HG02623 (cell line): ENCODE data around the gene TVP23C.

Experiments
- ATAC-seq: cut with Tn5 transposase; IDR thresholded peaks from one replicate; pipeline ENCODE4 v1.9.1; 2021; ENCODE audit warnings: moderate library complexity; ENCODE audit not compliant: unreplicated experiment

The TVP23C gene

DNA sequence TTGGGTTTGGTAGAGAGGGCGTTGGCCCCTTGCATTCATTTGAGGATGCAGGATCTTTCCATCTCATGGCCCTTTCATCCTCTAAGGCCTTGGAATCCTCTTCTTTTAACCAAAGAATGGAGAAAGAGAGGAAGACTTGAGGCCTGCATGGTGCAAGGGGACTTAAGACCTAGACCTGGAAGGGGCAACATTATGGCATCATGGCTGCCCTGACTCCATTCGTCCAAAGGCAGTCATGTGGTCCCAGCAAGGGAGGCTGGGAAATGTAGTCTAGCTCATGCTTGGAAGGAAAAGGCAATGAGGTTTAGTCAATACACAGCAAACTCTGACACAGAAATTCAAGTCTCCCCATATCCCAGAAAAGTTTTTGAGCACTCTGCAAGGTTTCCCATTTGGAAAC lies 65.2 kb downstream of the TVP23C start:
- ATAC-seq, result no peak

DNA sequence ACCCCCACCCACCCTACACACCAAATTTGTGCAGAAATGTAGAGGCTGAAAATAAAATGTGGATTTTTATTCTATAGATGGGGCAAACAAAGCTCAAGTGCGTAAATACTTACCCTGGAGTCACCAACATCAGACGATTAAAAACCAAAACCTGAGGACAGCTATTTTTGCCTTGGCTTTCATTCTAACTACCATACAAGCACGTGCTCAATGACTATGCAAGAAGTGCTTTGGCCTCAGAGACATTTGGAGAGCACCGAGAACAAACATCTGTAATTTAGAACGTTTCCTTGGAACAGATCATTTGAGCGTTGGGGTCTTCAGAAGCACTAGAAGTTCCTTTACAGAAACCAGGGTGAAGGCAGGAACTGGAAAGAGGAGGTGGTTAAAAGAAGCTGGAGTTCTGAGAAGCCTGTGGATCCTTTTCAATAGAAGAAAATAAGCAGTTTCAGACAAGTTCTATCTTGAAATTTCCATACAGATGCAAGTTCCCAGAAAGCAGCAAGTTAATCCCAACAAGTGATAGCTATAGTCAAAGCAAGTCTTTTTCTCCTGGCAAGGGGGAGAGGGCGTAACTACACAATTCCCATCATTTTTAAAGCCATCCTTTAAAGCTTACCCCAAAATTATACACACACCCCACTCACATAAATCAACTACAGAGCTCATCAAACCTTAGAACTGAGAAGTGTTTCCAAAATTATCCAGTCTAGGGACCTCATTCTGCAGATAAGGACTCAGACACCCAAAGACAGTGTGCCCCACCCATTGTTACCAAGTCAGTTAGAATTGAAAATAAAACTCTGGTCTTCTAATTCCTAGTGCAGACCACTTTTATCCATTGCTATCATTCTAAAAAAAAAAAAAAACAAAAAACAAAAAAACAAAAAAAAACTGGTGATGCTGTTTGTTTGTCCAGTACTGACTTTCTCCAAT lies 66.3 kb downstream of the TVP23C start:
- ATAC-seq, result no peak

DNA sequence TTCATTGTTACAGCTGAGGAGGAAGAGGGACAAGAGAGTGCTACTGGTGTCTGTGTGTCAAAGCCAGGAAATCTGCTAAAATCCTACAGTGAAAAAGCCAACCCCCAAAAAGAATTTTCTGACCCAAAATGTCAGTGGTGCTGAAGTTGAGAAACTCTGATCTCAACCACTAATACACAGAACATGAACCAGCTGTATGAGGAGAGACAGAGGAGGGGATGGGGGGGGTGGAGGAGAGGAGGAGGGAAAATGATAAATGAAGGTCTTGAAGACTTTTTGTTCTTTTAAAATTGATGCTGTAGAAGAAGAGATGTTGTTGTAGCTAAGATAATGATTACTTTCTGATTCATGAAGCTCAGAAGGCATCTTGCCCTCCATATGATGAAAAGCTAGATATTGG lies 68.5 kb downstream of the TVP23C start:
- no peak for ATAC-seq

DNA sequence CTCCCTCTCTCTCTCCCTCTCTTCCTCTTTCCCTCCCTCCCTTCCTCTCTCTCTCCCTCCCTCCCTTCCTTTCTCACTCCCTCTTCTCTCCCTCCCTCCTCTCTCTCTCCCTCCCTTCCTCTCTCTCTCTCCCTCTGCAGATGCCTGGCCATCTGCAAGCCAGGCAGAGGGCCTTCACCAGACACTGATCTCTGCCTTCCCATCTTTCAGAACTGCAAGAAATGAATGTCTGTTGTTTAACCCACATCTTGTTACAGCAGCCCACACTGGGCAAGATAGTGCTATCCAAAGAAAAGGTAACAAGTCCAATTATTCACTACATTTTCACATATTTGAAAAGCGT lies 69.6 kb downstream of the TVP23C start:
- ATAC-seq, result no peak

DNA sequence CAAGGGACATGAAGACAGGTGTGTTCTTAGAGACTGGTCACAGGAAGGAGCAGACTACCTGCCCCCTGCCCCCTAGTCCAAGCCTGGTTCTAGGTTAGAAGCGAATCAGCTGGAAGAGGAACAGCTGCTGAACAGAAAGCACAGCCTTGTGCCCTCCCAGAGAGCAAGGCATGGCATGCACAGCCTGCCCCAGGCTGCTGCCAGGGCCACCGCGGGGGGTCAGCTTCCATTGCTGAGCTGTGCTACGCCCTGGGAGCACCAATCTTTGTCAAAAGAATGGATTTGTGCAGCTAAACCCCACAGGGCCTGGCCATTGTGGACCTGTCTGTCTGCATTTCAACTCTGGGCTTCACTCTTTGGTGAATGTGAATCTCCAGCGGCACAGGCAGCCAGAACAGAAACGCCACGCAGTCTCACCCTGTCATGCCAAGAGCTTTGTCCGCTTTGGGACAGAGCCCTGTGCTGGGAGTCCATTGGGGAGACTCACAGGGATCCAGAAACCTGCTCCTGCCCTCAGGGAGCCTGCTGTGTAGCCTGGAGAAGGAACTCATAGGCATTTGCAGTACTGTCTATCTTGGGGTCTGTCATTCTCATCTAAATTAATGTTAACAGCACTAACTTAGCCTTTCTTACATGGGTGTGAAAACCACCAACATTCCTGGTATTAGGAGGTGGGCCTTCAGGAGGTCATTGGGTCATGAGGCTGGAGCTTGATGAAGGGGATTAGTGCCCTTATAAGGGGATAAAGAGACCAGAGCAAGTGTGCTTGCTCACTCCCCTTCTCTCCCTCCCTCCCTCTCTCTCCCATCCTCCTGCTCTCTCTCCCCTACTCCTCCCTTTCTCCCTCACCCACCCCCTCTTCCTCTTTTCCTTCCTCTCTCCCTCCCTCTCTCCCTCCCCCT lies 70.2 kb downstream of the TVP23C start:
- ATAC-seq, result no peak

DNA sequence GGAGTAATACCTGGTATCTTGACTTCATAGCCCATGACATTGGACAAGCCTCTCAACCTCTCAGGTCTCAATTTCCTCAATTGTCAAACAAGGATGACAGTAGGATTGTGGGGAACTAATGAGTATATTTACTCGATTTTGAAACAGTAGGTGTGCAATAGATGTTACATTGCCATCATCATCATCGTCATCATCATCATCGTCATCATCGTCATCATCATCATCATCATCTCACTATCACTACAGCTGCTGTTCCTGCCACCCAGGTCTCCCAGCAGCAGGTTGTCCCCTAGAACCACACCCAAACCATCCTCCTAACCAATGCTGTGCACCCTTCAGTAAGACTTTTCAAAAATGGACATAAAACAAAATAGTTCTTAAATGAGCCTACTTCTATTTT lies 71.1 kb downstream of the TVP23C start:
- no peak for ATAC-seq

DNA sequence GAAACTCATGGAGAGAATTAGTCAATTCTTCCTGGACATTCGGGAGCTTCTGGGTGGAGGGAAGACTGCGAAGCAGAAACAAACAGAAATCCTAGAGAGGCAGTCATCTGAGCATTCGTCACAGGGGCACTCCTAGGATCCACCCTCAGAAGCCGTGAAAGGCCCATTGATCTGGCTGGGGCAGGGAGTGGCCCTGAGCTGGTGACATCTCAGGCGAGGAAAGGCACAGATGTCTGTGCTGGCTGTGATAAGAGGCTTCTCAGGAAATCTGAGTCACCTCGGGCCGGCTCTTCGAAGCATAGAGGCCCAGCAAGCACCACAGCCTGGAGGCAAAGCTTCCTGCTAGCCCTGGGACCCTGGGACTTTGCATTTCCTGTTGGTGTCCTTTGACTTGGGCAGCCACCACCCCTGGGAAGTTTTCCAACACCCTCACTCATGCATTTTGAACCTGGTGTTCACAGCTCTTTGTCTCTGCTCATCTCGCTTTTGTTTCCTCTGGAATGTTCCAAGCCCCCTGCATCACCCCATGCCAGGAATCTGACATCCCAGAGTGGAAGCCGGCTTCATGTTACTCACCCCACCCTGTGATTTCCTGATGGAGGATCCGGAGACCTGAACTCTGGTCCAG lies 72.5 kb downstream of the TVP23C start:
- no peak for ATAC-seq

DNA sequence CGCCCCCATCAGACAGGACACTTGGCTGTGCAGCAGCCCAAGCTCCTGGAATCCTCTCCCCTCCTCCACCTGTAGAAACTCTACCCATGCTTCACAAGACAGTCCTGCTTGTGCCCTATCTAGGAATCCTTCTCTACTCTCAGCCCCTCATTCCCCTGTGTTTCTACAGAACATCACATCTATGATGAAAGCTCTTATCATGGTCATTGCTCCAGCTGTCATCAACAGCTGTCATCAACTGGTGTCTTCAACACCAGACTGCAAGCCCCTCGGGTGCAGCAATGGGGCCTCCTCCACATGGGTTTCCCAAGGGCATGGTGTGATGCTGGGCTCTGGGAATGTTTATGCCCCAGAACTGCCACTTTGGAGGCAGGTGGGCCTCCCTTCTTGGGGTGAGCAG lies 74.7 kb downstream of the TVP23C start:
- no peak for ATAC-seq

DNA sequence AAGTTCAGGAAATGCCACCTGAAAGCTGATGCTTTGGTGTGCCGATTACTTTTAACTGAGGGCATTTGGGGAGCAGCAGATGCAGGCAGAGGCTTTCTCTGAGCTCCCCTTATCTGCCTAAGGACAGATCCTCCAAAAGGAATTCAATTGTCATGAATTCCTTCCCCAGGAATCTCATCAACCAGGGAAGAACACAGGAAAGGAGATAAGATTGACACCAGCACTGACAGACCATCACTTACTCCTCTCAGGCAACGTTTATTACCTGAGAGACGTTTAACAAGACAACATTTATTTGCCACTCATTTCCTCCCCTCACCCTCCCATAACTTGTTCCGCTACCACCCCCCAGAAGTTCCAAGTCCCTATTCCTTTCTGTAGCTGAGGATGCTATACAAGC lies 78.2 kb downstream of the TVP23C start:
- no peak for ATAC-seq

DNA sequence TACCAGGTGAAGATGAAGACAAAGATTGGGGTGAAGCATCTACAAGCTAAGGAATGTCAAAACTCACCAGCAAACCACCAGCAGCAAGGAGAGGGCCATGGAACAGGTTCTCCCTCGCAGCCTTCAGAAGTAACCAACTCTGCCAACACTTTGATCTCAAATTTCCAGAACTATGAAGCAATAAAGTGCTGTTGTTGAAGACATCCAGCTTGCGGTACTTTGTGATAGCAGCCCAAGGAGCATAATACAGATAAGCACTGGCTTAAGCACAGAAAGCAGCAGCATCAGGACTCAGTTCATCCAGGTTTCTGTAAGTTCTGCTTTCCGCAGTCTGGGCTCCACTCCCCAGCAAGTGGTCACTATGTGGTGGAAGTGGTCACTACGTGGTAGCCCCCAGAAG lies 79.9 kb downstream of the TVP23C start:
- ATAC-seq, result no peak

DNA sequence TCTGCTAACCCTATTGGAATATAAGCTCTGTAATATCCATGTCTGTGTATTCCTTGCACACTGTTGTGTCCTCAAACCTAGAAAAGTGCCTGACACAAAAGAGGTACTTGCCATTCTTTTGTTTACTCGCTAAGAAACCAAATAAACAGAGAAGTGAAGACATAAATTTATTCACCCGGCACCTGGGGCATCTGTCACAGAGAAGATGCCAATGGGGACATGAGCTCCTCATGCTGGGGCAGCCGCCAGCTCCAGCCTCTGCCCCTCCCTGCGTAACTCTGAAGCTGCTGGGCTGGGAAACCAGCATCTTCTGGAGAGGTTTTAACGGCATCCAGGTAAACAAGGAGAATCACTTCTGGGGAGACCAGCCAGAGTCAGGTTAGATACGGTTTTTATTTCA lies 80.8 kb downstream of the TVP23C start:
- no peak for ATAC-seq

DNA sequence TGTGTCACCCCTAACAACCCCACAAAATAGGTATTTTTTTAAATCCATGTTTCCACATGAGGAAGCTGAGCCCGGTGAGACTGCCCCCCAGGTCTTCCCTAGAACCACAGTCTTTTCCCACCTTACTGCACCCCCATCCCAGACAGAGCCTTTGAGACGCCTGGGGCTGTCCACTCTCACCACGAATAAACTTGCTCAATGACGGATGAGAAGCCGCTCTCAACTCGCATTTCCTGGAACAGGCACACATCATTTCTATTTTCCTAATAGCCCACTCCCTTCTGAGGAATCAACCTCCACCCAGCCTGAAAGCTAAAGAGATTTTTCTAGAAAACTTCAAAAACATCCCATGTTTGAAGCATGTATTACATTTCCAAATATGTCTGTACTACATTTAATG lies 81.8 kb downstream of the TVP23C start:
- ATAC-seq, result no peak

DNA sequence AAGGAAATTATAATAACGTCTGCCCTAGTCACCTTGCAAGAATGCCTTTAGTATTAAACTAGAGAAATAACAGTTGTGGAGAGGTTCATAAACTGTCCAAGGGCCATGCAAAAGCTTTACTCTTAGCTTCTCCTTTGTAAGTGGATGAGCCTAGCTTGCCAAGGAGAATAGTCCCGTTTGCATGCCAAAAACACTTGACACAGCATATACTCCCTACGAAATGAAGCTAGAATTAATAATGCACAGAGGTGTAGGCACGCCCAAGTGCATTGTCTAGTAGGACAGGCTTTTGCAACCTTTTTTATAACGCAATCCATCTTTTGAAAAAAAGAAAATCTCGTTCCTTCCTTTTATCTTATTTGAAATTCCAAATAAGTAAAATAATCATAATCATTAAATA lies 83.1 kb downstream of the TVP23C start:
- no peak for ATAC-seq

DNA sequence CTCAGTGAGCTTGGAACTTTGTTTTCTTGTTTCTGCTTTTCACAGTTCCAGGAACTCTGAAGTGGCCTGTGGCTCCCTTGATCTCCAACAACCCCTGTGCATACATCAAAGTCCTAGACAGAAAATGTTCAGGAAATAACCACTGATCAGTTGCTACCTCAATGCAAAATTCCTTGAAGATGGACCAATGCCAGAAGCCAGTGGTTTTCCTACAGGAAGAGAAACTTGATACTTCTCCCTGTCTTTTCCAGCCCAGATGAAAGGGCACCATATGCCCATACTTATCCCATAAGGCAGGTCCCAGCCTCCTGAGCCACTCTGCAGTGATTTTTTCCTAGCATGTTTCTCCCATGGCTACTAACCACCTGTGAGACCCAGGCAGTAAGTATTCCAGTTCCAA lies 83.6 kb downstream of the TVP23C start:
- no peak for ATAC-seq

DNA sequence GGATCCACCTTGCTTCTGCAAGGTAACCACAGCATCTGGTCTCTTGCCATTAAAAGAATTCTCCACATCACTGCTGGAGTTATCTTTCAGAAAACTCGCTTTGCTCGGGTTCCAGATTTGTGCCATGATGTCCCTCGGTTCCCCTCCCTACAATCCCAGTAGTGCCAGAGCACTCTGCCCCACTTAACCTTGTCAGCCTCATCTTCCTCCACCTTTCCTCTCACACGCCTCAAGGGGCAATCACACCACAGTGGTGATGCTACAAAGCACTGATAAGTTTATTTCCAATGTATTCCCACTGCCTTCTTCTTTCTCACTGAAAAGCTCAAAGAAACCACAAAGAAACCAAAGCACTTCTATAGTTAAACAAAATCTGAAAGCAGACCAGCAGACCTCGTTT lies 84.4 kb downstream of the TVP23C start:
- no peak for ATAC-seq

DNA sequence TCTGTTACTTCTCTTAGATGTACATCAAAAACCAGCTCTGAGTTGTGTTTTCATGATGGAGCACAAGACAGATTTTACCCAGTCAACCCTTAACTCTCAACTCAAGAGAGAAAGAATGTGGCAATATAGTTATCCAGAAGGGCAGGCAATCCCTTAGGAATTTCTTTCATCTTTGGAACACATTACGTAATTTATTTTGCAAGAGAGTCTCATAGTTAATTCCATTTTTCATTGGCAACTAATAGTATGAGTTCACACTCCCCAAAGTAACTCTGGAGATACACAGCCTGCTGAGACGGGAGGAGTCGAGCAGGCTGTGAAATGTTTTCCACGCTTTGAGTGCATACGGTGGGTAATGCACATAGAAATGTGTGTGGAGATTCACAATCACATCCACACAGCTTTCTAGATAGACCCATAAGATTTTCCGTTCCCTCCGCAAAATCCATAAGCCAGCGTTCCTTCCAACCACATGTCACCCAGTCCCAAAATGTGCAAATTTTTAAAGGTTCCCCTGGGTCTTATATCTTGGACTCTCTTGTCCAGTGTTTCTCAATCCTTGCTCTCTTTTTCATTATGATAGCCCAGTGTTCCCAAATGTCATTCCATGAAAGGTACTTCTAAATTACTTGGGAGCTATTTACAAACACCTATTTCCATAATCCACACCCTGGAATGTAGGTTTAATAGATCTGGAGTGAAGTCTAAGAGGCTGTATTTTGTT lies 87.5 kb downstream of the TVP23C start:
- no peak for ATAC-seq

DNA sequence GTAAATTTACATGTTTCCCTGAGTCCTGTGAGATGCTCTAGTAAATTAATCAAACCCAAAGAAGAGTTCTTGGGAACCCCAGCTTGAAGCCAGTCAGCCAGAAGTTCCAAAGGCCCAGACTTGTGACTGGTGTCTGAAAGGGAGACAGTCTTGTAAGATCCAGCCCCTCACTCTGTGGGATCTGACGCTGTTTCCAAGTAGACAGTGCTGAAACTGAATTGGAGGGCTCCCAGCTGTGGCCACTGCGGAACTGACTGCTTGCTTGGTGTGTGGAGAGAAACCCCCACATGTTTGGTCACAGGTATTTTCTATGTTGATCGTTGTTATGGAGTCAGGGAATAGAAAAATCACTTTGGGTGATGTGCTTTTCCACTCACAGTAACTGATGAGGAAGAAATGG lies 90.4 kb downstream of the TVP23C start:
- ATAC-seq, result no peak

DNA sequence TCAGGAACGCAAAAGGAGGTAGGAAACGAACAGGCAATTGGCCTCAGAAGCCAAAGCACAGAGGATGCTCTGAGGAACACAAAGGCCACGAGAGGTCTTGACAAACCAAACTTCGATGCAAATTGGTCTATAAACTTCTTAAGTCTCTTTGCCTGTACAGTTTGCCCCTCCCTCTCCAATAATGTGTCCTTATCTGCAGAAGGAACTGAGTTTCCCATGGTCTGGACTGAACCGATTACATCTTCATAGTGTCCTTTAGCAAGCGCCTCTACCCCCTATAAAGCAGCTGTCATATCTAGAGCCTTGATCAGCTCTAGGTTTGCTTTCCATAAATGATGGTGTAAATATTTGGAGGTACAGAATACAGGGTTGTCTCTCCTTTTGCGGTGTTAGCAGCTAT lies 92.7 kb downstream of the TVP23C start:
- ATAC-seq, result no peak

DNA sequence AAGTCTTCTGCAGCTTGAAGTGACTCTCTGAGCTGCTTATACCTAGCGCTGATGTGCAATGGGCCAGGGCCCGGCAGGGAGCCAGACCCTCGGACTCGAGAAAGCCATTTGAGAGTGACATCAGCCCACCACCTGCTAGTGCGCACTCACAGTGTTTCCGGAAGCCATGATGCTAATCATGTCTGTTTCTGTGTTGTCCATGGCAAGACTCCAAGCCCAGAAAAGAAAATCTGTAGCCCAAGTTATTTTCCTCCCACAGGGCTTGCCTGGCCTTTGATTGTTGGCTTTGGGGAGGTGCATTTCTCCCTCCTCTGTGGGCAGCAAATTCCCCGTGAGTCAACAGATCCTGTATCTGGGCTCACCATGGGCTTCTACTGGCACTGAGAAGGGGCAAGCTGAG lies 94.0 kb downstream of the TVP23C start:
- ATAC-seq, result no peak

DNA sequence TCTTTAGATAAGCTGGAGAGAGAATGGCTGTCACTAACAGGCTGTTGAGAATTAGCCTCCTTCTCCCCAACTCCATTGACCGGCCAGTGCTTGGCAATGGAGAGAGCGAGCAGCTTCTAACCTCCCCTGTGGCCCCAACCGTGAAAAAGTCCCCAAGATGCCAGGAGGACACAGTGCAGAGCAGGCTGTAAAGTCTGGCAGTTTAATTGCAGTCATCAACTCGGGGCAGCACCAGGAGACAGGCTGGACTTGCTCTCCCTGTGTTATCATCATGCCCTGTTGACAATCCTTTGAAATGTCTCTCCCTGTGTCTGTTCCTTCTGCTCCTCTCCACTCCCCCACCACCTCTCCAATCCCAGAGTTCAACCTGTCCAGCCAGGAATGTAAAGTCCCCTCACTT lies 95.2 kb downstream of the TVP23C start:
- no peak for ATAC-seq

DNA sequence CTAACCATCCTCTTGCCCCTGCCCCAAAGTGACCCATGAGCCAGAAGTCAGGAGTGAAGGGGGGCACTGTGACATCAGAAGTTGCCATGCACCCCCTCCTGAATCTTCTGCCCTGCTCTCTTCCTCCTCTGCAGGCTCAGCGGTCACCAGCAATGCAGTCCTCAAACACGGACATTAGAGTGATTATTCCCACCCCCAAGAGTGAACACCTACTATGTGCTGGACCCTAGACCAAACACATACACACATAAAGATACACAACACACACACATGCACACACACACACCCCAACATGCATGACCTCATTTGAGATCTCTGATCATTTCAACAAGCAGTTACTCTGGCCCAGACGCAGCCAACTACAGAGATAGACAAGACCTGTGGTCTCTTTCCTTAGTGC lies 95.7 kb downstream of the TVP23C start, which contains the start of gene CDRT4:
CDRT4 (minus strand) TSS at position 30 of the 400 bp plus-strand sequence. CDS start 27,383 bp downstream, outside the sequence.
- ATAC-seq, result no peak
